Measurements from ENCODE around the gene GATB. TPM values are rescaled to one million over a fixed set of nuclear protein-coding genes. Genes with fewer than 3 reads are reported as not detected.

The GATB gene
- total and polyA plus RNA-seq, 11 donors = 32.8 to 182 (median 83.4) TPM

DNA sequence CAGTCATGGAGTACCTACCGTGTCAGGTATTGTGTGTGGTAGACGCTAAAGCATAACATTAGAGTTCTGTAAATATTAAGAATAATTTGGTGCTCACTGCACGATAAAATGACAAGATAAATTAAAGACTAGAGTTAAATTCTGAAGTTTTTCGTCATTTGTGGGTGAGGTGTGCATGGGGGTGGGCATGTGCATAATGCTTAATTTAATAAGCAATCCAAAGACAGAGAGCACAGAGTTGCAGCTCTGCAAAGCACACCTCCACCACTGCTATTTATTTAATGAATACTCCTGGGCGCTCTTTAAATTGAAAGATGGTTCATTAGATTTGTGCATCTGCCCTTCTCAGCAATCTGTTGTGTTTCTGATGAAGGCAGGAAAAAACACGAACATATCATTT lies 62.6 kb downstream of the GATB start:
- no peak for DNase-seq
- no peak for ATAC-seq
- Histone ChIP-seq H3K27ac (no peak overlapping the region), H3K27me3 (no peaks in the 10 kb centered on the region), H3K36me3 (peaks cover 0 to 56% (median 28%) of the 10 kb centered on the region in 9 donors), H3K4me3 (no peak overlapping the region), H3K9me3 (peaks cover 0 to 4% (median 0%) of the 10 kb centered on the region in 12 donors), H3K4me1 (peaks cover 0 to 16% (median 0%) of the 10 kb centered on the region in 12 donors)
- TF ChIP-seq, protein P1, sequence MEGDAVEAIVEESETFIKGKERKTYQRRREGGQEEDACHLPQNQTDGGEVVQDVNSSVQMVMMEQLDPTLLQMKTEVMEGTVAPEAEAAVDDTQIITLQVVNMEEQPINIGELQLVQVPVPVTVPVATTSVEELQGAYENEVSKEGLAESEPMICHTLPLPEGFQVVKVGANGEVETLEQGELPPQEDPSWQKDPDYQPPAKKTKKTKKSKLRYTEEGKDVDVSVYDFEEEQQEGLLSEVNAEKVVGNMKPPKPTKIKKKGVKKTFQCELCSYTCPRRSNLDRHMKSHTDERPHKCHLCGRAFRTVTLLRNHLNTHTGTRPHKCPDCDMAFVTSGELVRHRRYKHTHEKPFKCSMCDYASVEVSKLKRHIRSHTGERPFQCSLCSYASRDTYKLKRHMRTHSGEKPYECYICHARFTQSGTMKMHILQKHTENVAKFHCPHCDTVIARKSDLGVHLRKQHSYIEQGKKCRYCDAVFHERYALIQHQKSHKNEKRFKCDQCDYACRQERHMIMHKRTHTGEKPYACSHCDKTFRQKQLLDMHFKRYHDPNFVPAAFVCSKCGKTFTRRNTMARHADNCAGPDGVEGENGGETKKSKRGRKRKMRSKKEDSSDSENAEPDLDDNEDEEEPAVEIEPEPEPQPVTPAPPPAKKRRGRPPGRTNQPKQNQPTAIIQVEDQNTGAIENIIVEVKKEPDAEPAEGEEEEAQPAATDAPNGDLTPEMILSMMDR (IDR thresholded peaks at IDR 0.05) = no peak
- TF ChIP-seq POLR2A (IDR thresholded peaks at IDR 0.05) = no peak
- intact Hi-C loops (cut with DNase I) = loop anchor here in 1 of 10 donors (10.0 kb wide), 1 partner anchor 687 kb away; no protein-coding TSS in a partner anchor
- WGBS, 4 donors = 96 to 98% (median 96%) methylated on average over 6 of the region's 6 CpGs

- ATAC-seq = peak; percentile 57 to 85 (median 72)
- no peak for TF ChIP-seq POLR2A (IDR thresholded peaks at IDR 0.05)
- TF ChIP-seq, protein P1 (IDR thresholded peaks at IDR 0.05) = no peak
- Histone ChIP-seq H3K27ac (peak overlapping the region in 10 of 12 donors; percentile 9 to 67 (median 47)), H3K36me3 (peaks cover 0 to 31% (median 4%) of the 10 kb centered on the region in 9 donors), H3K9me3 (peaks cover 0 to 4% (median 0%) of the 10 kb centered on the region in 12 donors), H3K4me3 (no peak overlapping the region), H3K4me1 (peaks cover 0 to 43% (median 22%) of the 10 kb centered on the region in 12 donors), H3K27me3 (no peaks in the 10 kb centered on the region)
- intact Hi-C loops (cut with DNase I) = loop anchor here in 2 of 10 donors (5.0 to 10.0 kb wide), 2 partner anchors 67 to 690 kb away; partner anchors contain the start of gene GATB (in 1 of the 2)
- DNase-seq = peak in 1 of 5 donors; percentile 62
- WGBS, 4 donors = 44 to 52% (median 49%) methylated on average over 12 to 13 of the region's 13 CpGs
Observed at GRCh38 chr4:151694961-151695720, 65.7 kb downstream of the GATB start.

DNA sequence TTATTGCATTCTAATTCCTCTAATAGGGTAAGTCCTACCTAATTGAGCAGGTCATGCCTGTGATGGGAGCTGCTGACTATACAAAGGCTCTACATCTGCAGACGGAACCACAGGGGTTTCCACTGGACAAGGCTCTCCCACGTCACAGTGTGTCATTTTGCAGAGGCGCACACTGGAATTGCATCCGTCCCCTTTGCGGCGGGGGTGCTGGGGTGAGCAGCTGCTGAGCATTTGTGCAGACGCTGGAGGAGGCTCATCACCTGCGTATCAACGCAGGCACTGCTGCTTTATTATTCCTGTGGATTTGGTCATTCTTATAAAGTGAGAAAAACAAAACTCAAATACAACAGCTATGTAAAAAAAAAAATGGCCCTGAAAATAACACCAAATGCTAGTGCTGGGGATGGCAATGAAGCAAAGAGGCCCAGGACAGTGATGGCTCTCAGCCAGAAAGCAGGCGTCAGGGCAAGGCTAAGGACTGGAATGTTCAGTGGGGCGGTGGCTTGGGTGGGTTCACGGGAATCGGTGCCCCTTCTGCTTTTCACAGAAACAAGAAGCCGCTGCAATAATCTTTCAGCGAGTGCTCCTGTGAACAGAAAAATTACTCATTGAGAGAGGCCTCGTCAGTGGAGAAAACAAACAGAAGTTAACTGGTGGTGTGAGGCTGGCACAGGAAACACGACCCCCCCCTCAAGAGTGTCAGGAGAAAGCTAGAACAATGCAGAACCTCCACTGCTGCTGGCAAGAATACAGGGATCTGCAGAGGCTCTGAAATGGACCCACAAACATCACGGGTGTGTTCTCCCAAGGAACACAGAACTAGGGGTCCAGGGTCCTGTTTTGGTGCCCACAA lies 67.8 kb downstream of the GATB start:
- WGBS, 4 donors = 73 to 81% (median 75%) methylated on average over 18 of the region's 18 CpGs
- ATAC-seq = no peak
- no peaks in the 10 kb centered on the region for H3K27me3 ChIP-seq
- TF ChIP-seq POLR2A (IDR thresholded peaks at IDR 0.05) = no peak
- TF ChIP-seq, protein P1 (IDR thresholded peaks at IDR 0.05) = no peak
- H3K4me3 ChIP-seq = no peak overlapping the region
- H3K27ac ChIP-seq = peak overlapping the region in 2 of 12 donors; percentile 12 to 79
- DNase-seq = no peak
- intact Hi-C loops (cut with DNase I) = loop anchor here in 2 of 10 donors (5.0 to 10.0 kb wide), 2 partner anchors 69 to 692 kb away; partner anchors contain the start of gene GATB (in 1 of the 2)
- H3K4me1 ChIP-seq = peaks cover under 1 to 64% (median 40%) of the 10 kb centered on the region in 12 donors
- peaks cover 0 to 4% (median 0%) of the 10 kb centered on the region in 12 donors for H3K9me3 ChIP-seq
- peaks cover 0 to 15% (median 0%) of the 10 kb centered on the region in 9 donors for H3K36me3 ChIP-seq

Measured in heart left ventricle (tissue), 16 donors.